GM03348 (cell line): ENCODE measurements around the gene CIC.

Experiments
- DNase-seq: peaks from one replicate; pipeline ENCODE4 v3.0.0; 2012; ENCODE audit warnings: low spot score

The CIC gene

GRCh38 chr19:42277821-42278451 lies 8.9 kb downstream of the CIC start:
- peak; percentile 54 for DNase-seq

DNA sequence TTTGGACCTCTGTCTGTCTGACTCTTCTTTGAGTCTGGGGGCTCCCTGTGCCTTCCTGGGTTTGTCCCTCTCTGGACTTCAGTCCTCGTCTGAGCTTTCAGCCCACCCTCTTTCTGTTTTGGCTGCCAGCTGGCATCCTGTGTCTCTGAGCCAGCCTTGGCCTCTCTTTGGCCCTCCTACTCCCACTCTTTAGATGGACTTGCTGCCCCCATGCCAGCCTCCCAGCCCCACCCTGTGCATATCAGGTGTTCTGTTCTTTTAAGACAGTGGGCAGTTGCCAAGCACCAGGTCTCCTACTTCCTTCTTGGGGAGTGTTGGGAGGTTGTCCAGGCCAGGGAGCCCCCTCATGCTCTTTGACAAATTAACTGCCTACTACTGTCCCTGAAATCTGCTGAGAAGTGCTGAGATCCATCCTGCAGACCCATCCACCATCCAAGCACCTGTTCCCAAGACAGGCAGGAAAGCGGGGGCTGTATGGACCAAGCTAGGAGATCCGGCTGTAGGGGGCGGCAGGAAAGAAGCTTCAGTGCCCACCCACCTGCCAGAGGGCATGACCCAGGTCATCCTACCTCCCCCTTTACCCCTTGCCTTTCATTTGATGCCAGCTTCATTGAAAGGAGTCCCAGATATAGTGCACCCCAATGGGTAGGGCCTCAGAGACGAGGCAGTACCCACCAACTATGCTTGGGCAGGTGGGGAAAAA lies 9.6 kb downstream of the CIC start:
- no peak for DNase-seq

GRCh38 chr19:42279155-42279901 lies 10.3 kb downstream of the CIC start:
- DNase-seq: no peak

DNA sequence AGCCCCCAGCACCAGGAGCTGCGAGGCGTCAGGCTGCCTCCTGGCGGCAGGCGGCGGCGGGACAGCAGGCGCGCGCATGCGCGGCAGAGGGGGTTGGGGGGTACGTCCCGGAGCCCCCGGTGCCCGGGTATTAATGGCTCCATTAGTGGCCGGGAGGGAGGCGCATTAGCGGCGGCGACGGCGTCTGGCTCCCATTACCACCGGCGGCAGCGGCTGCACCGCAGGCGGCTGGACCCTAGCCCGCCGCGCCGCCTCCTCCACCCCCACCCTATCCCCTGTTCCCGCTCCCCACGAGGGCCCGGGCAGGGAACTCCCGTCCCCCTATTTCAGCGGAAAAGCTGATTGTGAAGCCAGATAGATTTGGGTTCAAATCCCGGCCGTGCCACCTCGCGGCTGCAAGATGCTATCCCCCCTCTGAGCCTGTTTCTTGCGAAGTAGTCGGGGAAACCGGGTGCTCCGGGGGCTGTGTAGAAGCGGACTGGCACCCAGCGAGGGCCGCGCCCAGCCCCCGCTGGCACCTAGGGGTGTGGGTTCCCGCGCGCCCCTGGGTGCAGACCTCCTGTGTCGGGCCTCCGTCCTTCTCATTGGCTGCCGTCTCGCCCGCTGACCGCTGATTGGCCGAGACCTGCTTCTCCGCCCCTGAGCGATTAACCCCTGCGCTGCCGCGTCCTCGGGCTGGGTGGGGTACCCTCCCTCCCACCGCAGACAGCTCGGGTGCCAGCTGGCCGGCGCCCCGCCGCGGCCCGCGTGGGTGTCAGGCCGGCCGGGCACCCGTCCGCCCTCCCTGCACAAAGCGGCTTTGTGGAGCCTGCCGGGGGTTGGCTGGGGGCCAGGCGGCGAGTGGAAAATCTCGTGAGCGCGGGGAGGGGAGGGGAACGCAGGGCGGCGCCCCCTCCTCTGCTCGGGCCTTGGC lies 11.1 kb downstream of the CIC start:
- DNase-seq: peak; percentile 97

GRCh38 chr19:42280815-42281145 lies 11.7 kb downstream of the CIC start:
- peak; percentile 68 for DNase-seq

- DNase-seq: no peak
Observed at GRCh38 chr19:42281146-42281826, 12.2 kb downstream of the CIC start.

DNA sequence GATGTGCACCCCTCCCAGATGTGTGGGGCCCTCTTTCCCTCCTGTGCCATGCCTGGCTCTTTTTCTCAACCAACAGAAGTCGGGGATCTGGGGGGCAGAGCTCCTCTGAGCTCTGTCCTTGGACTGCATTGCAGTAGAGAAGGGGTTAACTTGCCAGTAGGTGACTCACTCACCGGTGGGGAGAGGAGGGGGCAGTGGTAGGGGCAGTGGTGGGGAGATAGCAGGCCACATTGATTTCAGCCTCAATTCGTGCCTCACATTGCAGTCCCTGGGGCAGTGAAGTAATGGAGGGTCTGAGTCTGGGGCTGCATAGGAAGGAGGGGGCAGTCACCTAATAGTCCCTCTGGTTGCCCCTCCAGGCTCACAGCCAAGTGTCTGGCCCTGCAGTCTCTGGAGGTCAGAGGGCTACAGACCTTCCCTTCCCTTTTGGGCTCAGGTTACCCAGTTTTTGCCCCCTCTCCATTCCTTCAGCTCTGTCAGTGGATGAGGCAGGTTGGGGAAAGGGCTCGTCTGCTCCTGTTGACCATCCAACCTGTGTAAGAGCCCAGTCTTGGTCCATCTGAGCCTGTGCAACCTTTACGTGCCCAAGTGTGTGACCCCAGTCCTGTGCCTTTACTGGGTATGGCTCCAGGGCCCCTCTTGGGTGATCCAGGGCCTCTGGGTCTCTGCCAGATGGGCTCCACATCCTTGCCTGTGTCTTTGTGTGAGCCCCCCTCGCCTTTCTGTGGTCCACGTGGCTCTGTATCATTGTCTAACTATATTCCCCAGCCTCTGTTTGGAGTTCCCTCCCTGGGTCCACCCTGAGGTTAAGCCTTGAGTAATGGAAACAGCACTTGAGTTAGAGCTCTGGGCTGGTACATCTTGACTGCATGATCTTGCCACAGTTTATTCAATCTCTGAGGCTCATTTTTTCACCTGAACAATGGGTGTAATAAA lies 13.0 kb downstream of the CIC start:
- DNase-seq: no peak

- no peak for DNase-seq
Observed at GRCh38 chr19:42282819-42283187, 13.8 kb downstream of the CIC start.

DNA sequence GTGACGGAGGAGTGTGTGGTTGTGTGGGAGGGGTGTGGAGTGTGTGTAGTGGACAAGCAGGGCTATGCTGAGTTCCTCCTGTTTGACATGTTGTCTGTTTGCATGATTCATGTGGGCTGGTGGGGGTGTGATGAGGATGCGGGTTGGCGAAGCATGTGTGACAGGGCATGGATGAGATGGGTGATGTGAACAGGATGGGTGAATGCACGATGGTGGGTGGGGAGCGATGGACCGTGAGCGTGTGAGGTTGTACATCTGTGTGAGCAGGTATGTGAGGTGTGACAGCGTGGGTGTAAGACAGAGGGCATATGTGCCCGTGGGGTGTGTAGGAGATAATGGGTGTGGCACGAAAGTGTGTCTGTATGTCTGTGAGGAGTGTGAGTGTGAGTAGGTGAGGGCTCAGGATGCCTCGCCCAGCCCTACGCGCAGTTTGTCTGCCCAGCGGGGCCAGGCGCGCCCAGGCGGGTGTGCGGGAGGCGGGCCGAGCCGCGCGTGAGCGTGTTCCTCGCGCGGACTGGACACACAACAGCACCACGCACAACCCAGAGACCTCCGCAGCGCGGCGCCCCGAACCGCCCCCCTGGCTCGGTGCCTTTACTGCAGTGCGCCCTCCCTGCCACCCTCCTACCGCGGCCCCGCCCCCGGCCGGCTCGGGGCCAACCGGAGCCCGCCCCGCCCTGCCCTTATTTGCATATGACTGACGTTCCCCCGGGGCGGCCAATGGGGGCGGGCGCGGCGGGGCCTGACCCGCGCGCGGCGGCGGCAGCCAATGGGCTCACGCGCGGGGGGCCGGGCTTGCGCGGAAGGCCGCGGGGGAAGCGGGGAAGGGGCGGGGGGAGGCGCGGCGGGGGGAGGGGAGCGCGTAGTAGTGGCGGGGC lies 14.4 kb downstream of the CIC start:
- DNase-seq: peak; percentile 97

GRCh38 chr19:42284066-42284501 lies 15.0 kb downstream of the CIC start:
- peak; percentile 98 for DNase-seq

GRCh38 chr19:42284591-42285341 lies 15.7 kb downstream of the CIC start:
- no peak for DNase-seq

GRCh38 chr19:42285541-42285941 lies 16.5 kb downstream of the CIC start:
- DNase-seq: no peak

DNA sequence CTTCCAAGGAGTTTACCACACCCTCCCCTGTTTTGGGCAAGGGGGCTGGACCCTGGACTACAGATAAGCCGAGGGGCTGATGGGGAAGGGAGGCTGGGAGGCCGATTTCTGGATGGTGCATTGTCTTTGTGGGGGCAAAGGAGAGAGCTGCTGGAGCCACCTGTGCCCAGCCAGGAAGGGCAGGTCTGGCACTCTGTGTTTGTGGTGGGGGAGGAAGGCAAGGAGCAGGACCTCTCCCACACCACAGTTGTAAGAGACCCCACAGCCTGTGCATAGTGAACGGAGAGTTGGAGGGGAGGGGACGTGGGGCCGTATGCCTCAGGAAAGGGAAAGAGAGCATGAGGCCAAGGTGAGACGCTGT lies 16.9 kb downstream of the CIC start:
- no peak for DNase-seq

DNA sequence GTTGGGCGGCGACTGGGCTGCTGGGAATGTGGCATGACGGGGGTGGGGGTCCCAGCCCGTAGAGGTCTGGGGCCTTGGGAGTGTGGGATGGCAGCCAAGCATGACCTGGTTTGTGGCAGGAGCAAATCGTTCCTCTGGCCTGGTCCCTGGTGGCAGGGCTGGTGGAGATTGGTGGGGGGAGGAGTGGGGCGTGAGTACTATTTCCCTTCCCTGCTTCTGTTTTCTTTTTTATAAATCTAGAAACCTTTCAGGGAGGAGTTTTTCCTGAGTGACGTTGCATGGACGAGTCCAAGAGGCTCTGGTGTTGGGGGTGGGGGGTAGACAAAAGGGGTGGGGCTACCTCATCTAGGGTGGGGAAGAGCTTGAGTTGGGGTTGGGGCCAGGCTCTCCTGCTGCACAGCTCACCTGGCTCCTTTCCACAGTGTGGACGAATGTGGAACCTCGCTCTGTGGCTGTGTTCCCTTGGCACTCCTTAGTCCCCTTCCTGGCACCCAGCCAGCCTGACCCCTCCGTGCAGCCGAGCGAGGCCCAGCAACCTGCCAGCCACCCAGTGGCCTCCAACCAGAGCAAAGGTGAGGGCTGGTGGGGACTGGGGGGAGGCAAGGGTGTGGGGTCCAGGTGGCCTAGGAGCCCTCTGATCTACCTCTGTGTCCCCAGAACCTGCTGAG lies 17.4 kb downstream of the CIC start:
- DNase-seq: peak; percentile 33

DNA sequence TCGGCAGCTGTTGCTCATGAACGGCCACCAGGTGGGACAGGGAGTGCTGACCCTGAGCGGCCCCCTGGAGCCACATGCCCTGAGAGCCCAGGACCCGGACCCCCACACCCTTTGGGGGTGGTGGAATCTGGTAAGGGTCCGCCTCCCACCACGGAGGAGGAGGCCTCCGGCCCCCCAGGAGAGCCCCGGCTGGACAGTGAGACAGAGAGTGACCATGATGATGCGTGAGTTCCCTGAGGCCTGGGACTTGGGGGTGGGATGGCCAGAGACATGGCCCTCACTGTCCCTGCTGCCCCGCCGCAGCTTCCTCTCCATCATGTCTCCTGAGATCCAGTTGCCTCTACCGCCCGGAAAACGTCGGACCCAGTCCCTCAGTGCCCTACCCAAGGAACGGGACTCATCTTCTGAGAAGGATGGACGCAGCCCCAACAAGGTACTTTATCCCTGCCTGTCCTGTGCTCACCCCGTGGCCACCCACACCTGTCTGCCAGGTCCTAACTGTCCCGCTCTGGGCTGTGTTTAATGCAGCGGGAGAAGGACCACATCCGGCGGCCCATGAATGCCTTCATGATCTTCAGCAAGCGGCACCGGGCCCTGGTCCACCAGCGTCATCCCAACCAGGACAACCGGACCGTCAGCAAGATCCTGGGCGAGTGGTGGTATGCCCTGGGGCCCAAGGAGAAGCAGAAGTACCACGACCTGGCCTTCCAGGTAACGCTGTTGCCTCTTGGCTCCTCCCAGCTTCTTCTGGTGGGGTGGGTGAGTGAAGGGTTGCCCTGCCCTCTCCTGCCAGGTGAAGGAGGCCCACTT lies 18.2 kb downstream of the CIC start:
- DNase-seq: no peak

DNA sequence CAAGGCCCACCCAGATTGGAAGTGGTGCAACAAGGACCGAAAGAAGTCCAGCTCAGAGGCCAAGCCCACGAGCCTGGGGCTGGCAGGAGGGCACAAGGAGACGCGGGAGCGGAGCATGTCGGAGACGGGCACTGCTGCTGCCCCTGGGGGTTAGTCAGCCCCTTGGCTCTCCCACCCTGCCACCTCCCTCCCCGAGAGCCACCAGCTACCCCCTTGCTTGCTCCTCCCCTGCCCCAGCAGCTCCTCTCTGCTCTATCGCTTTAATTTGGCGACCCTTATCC lies 18.7 kb downstream of the CIC start:
- no peak for DNase-seq

DNA sequence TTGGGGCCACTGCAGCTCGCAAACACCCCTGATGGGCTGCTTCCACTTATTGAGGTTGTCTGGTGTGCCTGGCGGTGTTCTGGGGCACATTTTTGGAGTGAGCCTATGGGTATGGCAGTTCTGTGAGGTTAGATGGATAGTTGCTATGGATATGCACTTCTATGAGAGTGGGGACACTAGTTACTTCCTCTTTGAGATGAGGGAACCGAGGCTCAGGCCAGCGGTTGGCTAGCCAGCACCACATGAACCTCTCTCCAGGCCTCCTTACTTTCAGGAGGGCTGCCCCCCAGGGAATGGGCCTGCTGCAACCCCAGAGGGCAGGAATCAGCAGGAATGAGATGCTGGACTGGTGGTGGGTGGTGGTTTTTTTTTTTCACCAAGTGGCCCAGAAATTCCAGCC lies 19.3 kb downstream of the CIC start:
- DNase-seq: no peak
